Non-pigmented ciliary epithelial cell (primary cell): ENCODE data around the gene FAM161A.

ENCODE experiments used
- DNase-seq: peaks from one replicate; pipeline ENCODE4 v3.0.0-alpha.2; 2010; ENCODE audit warnings: low read depth

FAM161A gene

DNA sequence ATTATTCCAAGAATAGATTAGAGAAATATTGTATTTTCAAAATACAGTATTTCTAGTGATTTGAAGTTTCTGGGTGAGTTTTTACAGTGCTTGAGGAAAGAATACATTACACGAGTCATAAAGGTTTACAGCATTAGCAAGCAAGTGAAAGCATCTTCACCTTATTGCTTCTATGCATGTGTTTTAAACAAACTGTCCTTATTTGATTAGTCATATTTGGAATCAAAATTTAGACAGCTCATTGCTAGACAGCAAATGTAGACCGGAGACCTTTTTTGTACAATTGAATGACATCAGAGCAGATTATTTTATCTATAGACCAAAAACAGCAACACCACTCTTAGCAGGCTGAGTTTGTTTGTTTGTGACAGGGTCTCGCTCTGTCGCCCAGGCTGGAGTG is 69.2 kb downstream of the FAM161A start:
- no peak for DNase-seq

- no peak for DNase-seq
Measured at GRCh38 chr2:61775956-61776570, 77.8 kb downstream of the FAM161A start.
